Astrocyte (in vitro differentiated cells and primary cell): ENCODE results near the gene LCMT1. TPM values are rescaled to one million over a fixed set of nuclear protein-coding genes. Genes with fewer than 3 reads are reported as not detected.

Experiments used
- DNase-seq: peaks from one replicate; pipeline ENCODE4 v3.0.0-alpha.2; 2010; ENCODE audit warnings: low read depth
- FAIRE-seq: peaks from 2 replicates; lab custom pipeline; 2011; peaks lifted over from hg19 to GRCh38; lab: Jason Lieb, UNC
- H2AFZ ChIP-seq: 2 replicates; pipeline ENCODE4 v1.6.0; 2012; ENCODE audit warnings: low read depth, low read length, inconsistent platforms
- H3K27ac ChIP-seq: 2 replicates; pipeline ENCODE4 v1.5.1; 2011; ENCODE audit warnings: low read depth, low read length, inconsistent platforms
- H3K27me3 ChIP-seq: 2 replicates; pipeline ENCODE4 v1.6.0; 2011; ENCODE audit warnings: low read length, inconsistent platforms; ENCODE audit not compliant: insufficient read depth
- H3K36me3 ChIP-seq: 2 replicates; pipeline ENCODE4 v1.5.1; 2011; ENCODE audit warnings: low read length, inconsistent platforms; ENCODE audit not compliant: insufficient read depth
- H3K4me1 ChIP-seq: 2 replicates; pipeline ENCODE4 v1.5.1; 2011; ENCODE audit warnings: low read length, inconsistent platforms; ENCODE audit not compliant: insufficient read depth
- H3K4me2 ChIP-seq: 2 replicates; pipeline ENCODE4 v1.6.0; 2012; ENCODE audit warnings: low read length, inconsistent platforms
- H3K4me3 ChIP-seq: 2 replicates; pipeline ENCODE4 v1.5.1; 2011; ENCODE audit warnings: low read depth, mild to moderate bottlenecking, low read length, inconsistent platforms; ENCODE audit not compliant: insufficient read depth
- H3K79me2 ChIP-seq: 2 replicates; pipeline ENCODE4 v1.6.0; 2012; ENCODE audit warnings: mild to moderate bottlenecking, low read length, inconsistent platforms; ENCODE audit not compliant: insufficient read depth
- H3K9ac ChIP-seq: 2 replicates; pipeline ENCODE4 v1.6.0; 2012; ENCODE audit warnings: mild to moderate bottlenecking, low read length, inconsistent platforms
- H3K9me3 ChIP-seq: 2 replicates; pipeline ENCODE4 v1.5.1; 2012; ENCODE audit warnings: low read depth, mild to moderate bottlenecking, low read length, inconsistent platforms; ENCODE audit not compliant: insufficient read depth
- H4K20me1 ChIP-seq: 2 replicates; pipeline ENCODE4 v1.6.0; 2012; ENCODE audit warnings: low read length, inconsistent platforms; ENCODE audit not compliant: insufficient read depth
- H3K27ac Mint-ChIP-seq: one replicate; pipeline ENCODE4 v1.8.0; 2021; ENCODE audit warnings: mild to moderate bottlenecking, mixed read lengths; ENCODE audit not compliant: unreplicated experiment
- H3K27me3 Mint-ChIP-seq: one replicate; pipeline ENCODE4 v1.8.0; 2021; ENCODE audit warnings: low read depth, mixed read lengths; ENCODE audit not compliant: unreplicated experiment
- H3K36me3 Mint-ChIP-seq: one replicate; pipeline ENCODE4 v1.8.0; 2021; ENCODE audit warnings: low read depth, mixed read lengths; ENCODE audit not compliant: unreplicated experiment
- H3K4me1 Mint-ChIP-seq: one replicate; pipeline ENCODE4 v1.8.0; 2021; ENCODE audit warnings: low read depth, mixed read lengths; ENCODE audit not compliant: unreplicated experiment
- H3K4me3 Mint-ChIP-seq: one replicate; pipeline ENCODE4 v1.8.0; 2021; ENCODE audit warnings: mild to moderate bottlenecking, moderate library complexity, mixed read lengths; ENCODE audit not compliant: unreplicated experiment
- H3K9me3 Mint-ChIP-seq: one replicate; pipeline ENCODE4 v1.8.0; 2021; ENCODE audit warnings: mild to moderate bottlenecking, mixed read lengths; ENCODE audit not compliant: unreplicated experiment
- EZH2 ChIP-seq: IDR thresholded peaks from 2 replicates; pipeline ENCODE4 v1.6.1; 2012; ENCODE audit warnings: mild to moderate bottlenecking, low read length, inconsistent platforms; ENCODE audit not compliant: insufficient read depth
- total RNA-seq: library from RNA; stranded (reverse); gene quantifications from 2 replicates; pipeline ENCODE4 v1.2.1, GENCODE V29; 2021
- TF ChIP-seq, protein P1 (sequence below): IDR thresholded peaks from 2 replicates; pipeline ENCODE4 v1.5.1; 2011; ENCODE audit warnings: low read depth, mild to moderate bottlenecking, inconsistent platforms, low read length, moderate library complexity; ENCODE audit not compliant: insufficient read depth

The LCMT1 gene
- total RNA-seq, 1 donor from 2014 or later: 46.9 TPM

DNA sequence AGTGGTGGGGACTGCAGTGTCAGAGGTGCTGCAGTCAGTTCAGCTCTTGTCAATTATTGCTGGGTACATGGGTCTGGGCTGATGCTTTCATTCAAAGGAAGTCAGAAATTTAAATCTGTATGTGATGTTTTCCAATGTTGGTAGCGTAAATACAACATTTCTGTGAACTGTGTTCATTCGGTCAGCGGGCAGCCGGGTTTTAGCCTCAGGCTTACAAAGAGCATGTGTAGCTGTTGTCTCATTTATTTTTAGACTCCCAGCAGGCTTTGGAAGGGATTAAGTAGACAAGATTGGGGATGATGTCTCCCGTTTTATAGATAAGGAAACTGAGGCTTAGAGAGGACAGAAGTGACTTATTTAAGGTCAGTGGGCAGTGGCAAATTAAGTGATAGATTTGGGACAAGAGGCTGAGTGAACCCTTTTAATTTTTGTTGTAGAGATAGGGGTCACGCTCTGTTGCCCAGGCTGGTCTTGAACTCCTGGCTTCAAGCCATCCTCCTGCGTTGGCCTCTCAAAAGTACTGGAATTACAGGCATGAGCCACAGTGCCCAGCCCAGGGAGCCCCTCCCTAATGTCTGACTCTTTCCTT lies 113.3 kb downstream of the LCMT1 start:
- H3K27ac ChIP-seq: no peak overlapping the region
- no peaks in the 10 kb centered on the region for H4K20me1 ChIP-seq
- peaks cover 7% of the 10 kb centered on the region for H3K27me3 Mint-ChIP-seq
- no peak for TF ChIP-seq EZH2
- TF ChIP-seq, protein P1, sequence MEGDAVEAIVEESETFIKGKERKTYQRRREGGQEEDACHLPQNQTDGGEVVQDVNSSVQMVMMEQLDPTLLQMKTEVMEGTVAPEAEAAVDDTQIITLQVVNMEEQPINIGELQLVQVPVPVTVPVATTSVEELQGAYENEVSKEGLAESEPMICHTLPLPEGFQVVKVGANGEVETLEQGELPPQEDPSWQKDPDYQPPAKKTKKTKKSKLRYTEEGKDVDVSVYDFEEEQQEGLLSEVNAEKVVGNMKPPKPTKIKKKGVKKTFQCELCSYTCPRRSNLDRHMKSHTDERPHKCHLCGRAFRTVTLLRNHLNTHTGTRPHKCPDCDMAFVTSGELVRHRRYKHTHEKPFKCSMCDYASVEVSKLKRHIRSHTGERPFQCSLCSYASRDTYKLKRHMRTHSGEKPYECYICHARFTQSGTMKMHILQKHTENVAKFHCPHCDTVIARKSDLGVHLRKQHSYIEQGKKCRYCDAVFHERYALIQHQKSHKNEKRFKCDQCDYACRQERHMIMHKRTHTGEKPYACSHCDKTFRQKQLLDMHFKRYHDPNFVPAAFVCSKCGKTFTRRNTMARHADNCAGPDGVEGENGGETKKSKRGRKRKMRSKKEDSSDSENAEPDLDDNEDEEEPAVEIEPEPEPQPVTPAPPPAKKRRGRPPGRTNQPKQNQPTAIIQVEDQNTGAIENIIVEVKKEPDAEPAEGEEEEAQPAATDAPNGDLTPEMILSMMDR: no peak
- no peak overlapping the region for H3K9ac ChIP-seq
- no peak overlapping the region for H3K4me3 ChIP-seq
- no peaks in the 10 kb centered on the region for H3K9me3 ChIP-seq
- H3K4me3 Mint-ChIP-seq: no peak overlapping the region
- H3K79me2 ChIP-seq: no peaks in the 10 kb centered on the region
- no peak overlapping the region for H3K4me2 ChIP-seq
- H3K36me3 Mint-ChIP-seq: no peaks in the 10 kb centered on the region
- no peak overlapping the region for H3K27ac Mint-ChIP-seq
- H3K36me3 ChIP-seq: no peaks in the 10 kb centered on the region
- no peak for FAIRE-seq
- no peaks in the 10 kb centered on the region for H3K4me1 Mint-ChIP-seq
- H3K4me1 ChIP-seq: no peaks in the 10 kb centered on the region
- H3K27me3 ChIP-seq: no peaks in the 10 kb centered on the region
- H3K9me3 Mint-ChIP-seq: no peaks in the 10 kb centered on the region
- H2AFZ ChIP-seq: no peak overlapping the region
- no peak for DNase-seq

Other genes with a start within 250 kb of the LCMT1 start
- 71.2 and 75.2 TPM in 2 replicates for gene ARHGAP17, start 96.4 kb upstream of the LCMT1 start, total RNA-seq
- gene AQP8, start 105.2 kb downstream of the LCMT1 start, total RNA-seq: not detected in 2 replicates
- gene ZKSCAN2, start 146.1 kb downstream of the LCMT1 start, total RNA-seq: 6.9 and 8.5 TPM in 2 replicates